ENCODE results near the gene IP6K1. TPM values are rescaled to one million over a fixed set of nuclear protein-coding genes. Genes with fewer than 3 reads are reported as not detected.
A peak's percentile ranks its signal among the peaks of the same experiment; 100 is the strongest.

IP6K1 gene
- total RNA-seq, 4 donors from 2014 or later: 42.4 to 74.0 (median 43.8) TPM

GRCh38 chr3:49703443-49703927 is 82.9 kb downstream of the IP6K1 start:
- Histone ChIP-seq H3K36me3 (peaks cover 12 to 32% of the 10 kb centered on the region in 2 donors), H3K27ac (no peak overlapping the region), H3K4me1 (no peaks in the 10 kb centered on the region), H3K9me3 (no peaks in the 10 kb centered on the region), H3K4me3 (replicated peaks in 1 of 3) (no peak overlapping the region), H3K27me3 (no peaks in the 10 kb centered on the region)
- WGBS, 2 donors: 59 to 100% methylated on average over 3 to 9 of the region's 14 CpGs
- DNase-seq: peak; percentile 62 to 64
- intact Hi-C loops (cut with DNase I): loop anchor here (10.0 kb wide), 1 partner anchor 201 kb away; the partner anchor contains the start of gene MST1R
- TF ChIP-seq POLR2A (IDR thresholded peaks at IDR 0.05) (no peak), CTCF (IDR thresholded peaks at IDR 0.05) (peak in 5 of 6 experiments; percentile 60 to 79 (median 68))

- Histone ChIP-seq H3K4me3 (replicated peaks in 1 of 3) (no peak overlapping the region), H3K36me3 (peaks cover 12 to 39% of the 10 kb centered on the region in 2 donors), H3K9me3 (no peaks in the 10 kb centered on the region), H3K27ac (no peak overlapping the region), H3K4me1 (no peaks in the 10 kb centered on the region), H3K27me3 (no peaks in the 10 kb centered on the region)
- no peak for DNase-seq
- TF ChIP-seq CTCF (IDR thresholded peaks at IDR 0.05) (no peak), POLR2A (IDR thresholded peaks at IDR 0.05) (no peak)
- 90 to 97% methylated on average over 9 to 11 of the region's 11 CpGs for WGBS, 2 donors
- intact Hi-C loops (cut with DNase I): loop anchor here (10.0 kb wide), 1 partner anchor 202 kb away; the partner anchor contains the start of gene MST1R
Observed at GRCh38 chr3:49702672-49703071, 83.7 kb downstream of the IP6K1 start.

GRCh38 chr3:49701388-49702077 is 84.8 kb downstream of the IP6K1 start:
- Histone ChIP-seq H3K27ac (no peak overlapping the region), H3K4me1 (no peaks in the 10 kb centered on the region), H3K36me3 (peaks cover 12 to 42% of the 10 kb centered on the region in 2 donors), H3K4me3 (replicated peaks in 1 of 3) (no peak overlapping the region), H3K9me3 (no peaks in the 10 kb centered on the region), H3K27me3 (no peaks in the 10 kb centered on the region)
- DNase-seq: no peak
- intact Hi-C loops (cut with DNase I): loop anchor here (10.0 kb wide), 1 partner anchor 203 kb away; the partner anchor contains the start of gene MST1R
- 83 to 85% methylated on average over 21 of the region's 21 CpGs for WGBS, 2 donors
- TF ChIP-seq CTCF (IDR thresholded peaks at IDR 0.05): peak in 1 of 6 experiments; percentile 29
- TF ChIP-seq POLR2A (IDR thresholded peaks at IDR 0.05): no peak

GRCh38 chr3:49700453-49701128 is 85.8 kb downstream of the IP6K1 start:
- intact Hi-C loops (cut with DNase I): loop anchor here (10.0 kb wide), 1 partner anchor 204 kb away; the partner anchor contains the start of gene MST1R
- no peaks in the 10 kb centered on the region for H3K4me1 ChIP-seq
- H3K36me3 ChIP-seq: peaks cover 10 to 35% of the 10 kb centered on the region in 2 donors
- no peaks in the 10 kb centered on the region for H3K27me3 ChIP-seq
- no peak overlapping the region for H3K27ac ChIP-seq
- no peak overlapping the region for H3K4me3 ChIP-seq (replicated peaks in 1 of 3)
- DNase-seq: no peak
- TF ChIP-seq CTCF (IDR thresholded peaks at IDR 0.05): no peak
- TF ChIP-seq POLR2A (IDR thresholded peaks at IDR 0.05): no peak
- no peaks in the 10 kb centered on the region for H3K9me3 ChIP-seq
- WGBS, 2 donors: 86 to 92% methylated on average over 2 to 13 of the region's 13 CpGs
